Measurements from ENCODE around the gene PMVK. TPM values are rescaled to one million over a fixed set of nuclear protein-coding genes. Genes with fewer than 3 reads are reported as not detected.

PMVK gene
- polyA plus RNA-seq, 1 donor from 2014 or later, result 21.1 TPM

- Histone ChIP-seq H3K9ac (ENCODE audit: low read length) (no peak overlapping the region), H3K79me2 (replicated peaks; ENCODE audit: insufficient read depth, low read length) (peaks cover 6% of the 10 kb centered on the region), H2AFZ (ENCODE audit: low read depth, low read length) (no peak overlapping the region), H3K27ac (ENCODE audit: low read length) (no peak overlapping the region), H3K9me3 (ENCODE audit: low read length) (no peaks in the 10 kb centered on the region), H3F3A (ENCODE audit: insufficient read depth, low read length, poor library complexity, severe bottlenecking) (no peaks in the 10 kb centered on the region), H3K9me2 (ENCODE audit: insufficient read depth, low read length) (no peaks in the 10 kb centered on the region), H4K20me1 (ENCODE audit: insufficient read depth) (no peaks in the 10 kb centered on the region), H3K36me3 (ENCODE audit: insufficient read depth, low read length) (no peaks in the 10 kb centered on the region), H3K4me2 (ENCODE audit: low read length) (no peak overlapping the region), H3K27me3 (ENCODE audit: insufficient read depth, low read depth, low read length) (no peaks in the 10 kb centered on the region), H3K4me3 (ENCODE audit: low read length) (no peak overlapping the region)
- TF ChIP-seq SMC3 (conservative IDR thresholded peaks at IDR 0.05; ENCODE audit: poor library complexity) (no peak), RAD21 (conservative IDR thresholded peaks at IDR 0.05) (no peak), POLR2AphosphoS5 (IDR thresholded peaks at IDR 0.05) (no peak), REST (IDR thresholded peaks at IDR 0.05; ENCODE audit: borderline replicate concordance) (no peak), MXI1 (conservative IDR thresholded peaks at IDR 0.05; ENCODE audit: poor library complexity, severe bottlenecking) (no peak), EP300 (conservative IDR thresholded peaks at IDR 0.05; ENCODE audit: poor library complexity, severe bottlenecking) (no peak), CTCF (IDR thresholded peaks at IDR 0.05; ENCODE audit: poor library complexity, severe bottlenecking) (no peak), TAF1 (IDR thresholded peaks at IDR 0.05; ENCODE audit: low read depth) (no peak), EZH2 (IDR thresholded peaks at IDR 0.05; ENCODE audit: borderline replicate concordance, insufficient read depth, low read length, poor library complexity, severe bottlenecking) (no peak)
Observed at GRCh38 chr1:154931940-154932487, 4.5 kb downstream of the PMVK start.

GRCh38 chr1:154926201-154926600 lies 10.3 kb downstream of the PMVK start:
- H3K4me2 ChIP-seq (ENCODE audit: low read length), result no peak overlapping the region
- no peak overlapping the region for H3K27ac ChIP-seq (ENCODE audit: low read length)
- H3K9ac ChIP-seq (ENCODE audit: low read length), result no peak overlapping the region
- H3K36me3 ChIP-seq (ENCODE audit: insufficient read depth, low read length), result no peaks in the 10 kb centered on the region
- H2AFZ ChIP-seq (ENCODE audit: low read depth, low read length), result no peak overlapping the region
- no peak for TF ChIP-seq MXI1 (conservative IDR thresholded peaks at IDR 0.05; ENCODE audit: poor library complexity, severe bottlenecking)
- no peak for TF ChIP-seq RAD21 (conservative IDR thresholded peaks at IDR 0.05)
- no peak for TF ChIP-seq REST (IDR thresholded peaks at IDR 0.05; ENCODE audit: borderline replicate concordance)
- no peak for TF ChIP-seq CTCF (IDR thresholded peaks at IDR 0.05; ENCODE audit: poor library complexity, severe bottlenecking)
- TF ChIP-seq POLR2AphosphoS5 (IDR thresholded peaks at IDR 0.05), result no peak
- H3K4me3 ChIP-seq (ENCODE audit: low read length), result no peak overlapping the region
- H3F3A ChIP-seq (ENCODE audit: insufficient read depth, low read length, poor library complexity, severe bottlenecking), result no peaks in the 10 kb centered on the region
- no peaks in the 10 kb centered on the region for H3K9me3 ChIP-seq (ENCODE audit: low read length)
- H3K9me2 ChIP-seq (ENCODE audit: insufficient read depth, low read length), result no peaks in the 10 kb centered on the region
- H3K79me2 ChIP-seq (replicated peaks; ENCODE audit: insufficient read depth, low read length), result no peaks in the 10 kb centered on the region
- no peaks in the 10 kb centered on the region for H4K20me1 ChIP-seq (ENCODE audit: insufficient read depth)
- no peaks in the 10 kb centered on the region for H3K27me3 ChIP-seq (ENCODE audit: insufficient read depth, low read depth, low read length)
